Nephron progenitor cell (in vitro differentiated cells): ENCODE results near the gene ARMC3.

Experiments used
- DNase-seq: peaks from one replicate; pipeline ENCODE4 v3.0.0; 2021
- H3K27ac Mint-ChIP-seq: 2 replicates; pipeline ENCODE4 v1.8.0; 2021; ENCODE audit warnings: mild to moderate bottlenecking, moderate library complexity, mixed read lengths
- H3K27me3 Mint-ChIP-seq: 2 replicates; pipeline ENCODE4 v1.8.0; 2021; ENCODE audit warnings: mild to moderate bottlenecking, low read depth, mixed read lengths; ENCODE audit not compliant: poor library complexity
- H3K36me3 Mint-ChIP-seq: 2 replicates; pipeline ENCODE4 v1.8.0; 2021; ENCODE audit warnings: low read depth, mixed read lengths
- H3K4me1 Mint-ChIP-seq: 2 replicates; pipeline ENCODE4 v1.8.0; 2021; ENCODE audit warnings: mixed read lengths
- H3K4me3 Mint-ChIP-seq: 2 replicates; pipeline ENCODE4 v1.8.0; 2021; ENCODE audit warnings: mild to moderate bottlenecking, moderate library complexity, mixed read lengths
- H3K9me3 Mint-ChIP-seq: 2 replicates; pipeline ENCODE4 v1.8.0; 2021; ENCODE audit warnings: mild to moderate bottlenecking, moderate library complexity, mixed read lengths
- CTCF ChIP-seq: fragments of 200-600 bp; sonication (generic); IDR thresholded peaks from 2 replicates; pipeline ENCODE4 v1.5.0; 2021; ENCODE audit warnings: antibody characterized with exemption

ARMC3 gene

GRCh38 chr10:23034790-23035189, 106.9 kb downstream of the ARMC3 start:
- H3K9me3 Mint-ChIP-seq, result peaks cover 10% of the 10 kb centered on the region
- H3K4me1 Mint-ChIP-seq, result peaks cover 23% of the 10 kb centered on the region

GRCh38 chr10:23035569-23035968, 107.7 kb downstream of the ARMC3 start:
- H3K4me1 Mint-ChIP-seq, result peaks cover 23% of the 10 kb centered on the region
- H3K9me3 Mint-ChIP-seq, result peaks cover 14% of the 10 kb centered on the region
- H3K36me3 Mint-ChIP-seq, result no peaks in the 10 kb centered on the region
- peak; percentile 39 for TF ChIP-seq CTCF
- H3K27me3 Mint-ChIP-seq, result peaks cover 8% of the 10 kb centered on the region
- H3K4me3 Mint-ChIP-seq, result no peak overlapping the region
- H3K27ac Mint-ChIP-seq, result no peak overlapping the region
- peak; percentile 21 for DNase-seq

More at GRCh38 chr10:23034790-23035189, 106.9 kb downstream of the ARMC3 start:
- Mint-ChIP-seq H3K27ac (no peak overlapping the region), H3K4me3 (no peak overlapping the region), H3K27me3 (peaks cover 8% of the 10 kb centered on the region), H3K36me3 (no peaks in the 10 kb centered on the region)
- DNase-seq, result no peak
- no peak for TF ChIP-seq CTCF

- Mint-ChIP-seq H3K27me3 (peaks cover 5% of the 10 kb centered on the region), H3K4me3 (no peak overlapping the region), H3K9me3 (peaks cover 14% of the 10 kb centered on the region), H3K27ac (peak overlapping the region; percentile 28), H3K4me1 (peaks cover 23% of the 10 kb centered on the region), H3K36me3 (no peaks in the 10 kb centered on the region)
- no peak for TF ChIP-seq CTCF
- DNase-seq, result no peak
These were observed 109.3 kb downstream of the ARMC3 start for GRCh38 chr10:23037152-23037551.

- Mint-ChIP-seq H3K36me3 (no peaks in the 10 kb centered on the region), H3K27me3 (peaks cover 5% of the 10 kb centered on the region), H3K9me3 (peaks cover 16% of the 10 kb centered on the region), H3K4me3 (no peak overlapping the region), H3K27ac (no peak overlapping the region), H3K4me1 (peaks cover 23% of the 10 kb centered on the region)
- DNase-seq, result no peak
- no peak for TF ChIP-seq CTCF
These were observed 109.7 kb downstream of the ARMC3 start for GRCh38 chr10:23037561-23037960.

- no peak for DNase-seq
- Mint-ChIP-seq H3K27ac (no peak overlapping the region), H3K9me3 (peaks cover 19% of the 10 kb centered on the region), H3K36me3 (no peaks in the 10 kb centered on the region), H3K27me3 (peaks cover 5% of the 10 kb centered on the region), H3K4me1 (peaks cover 23% of the 10 kb centered on the region), H3K4me3 (no peak overlapping the region)
- no peak for TF ChIP-seq CTCF
These were observed 110.3 kb downstream of the ARMC3 start for GRCh38 chr10:23038172-23038571.

- peaks cover 19% of the 10 kb centered on the region for H3K9me3 Mint-ChIP-seq
- no peak overlapping the region for H3K4me3 Mint-ChIP-seq
- DNase-seq, result no peak
- no peak overlapping the region for H3K27ac Mint-ChIP-seq
- no peak for TF ChIP-seq CTCF
- peaks cover 5% of the 10 kb centered on the region for H3K27me3 Mint-ChIP-seq
- peaks cover 23% of the 10 kb centered on the region for H3K4me1 Mint-ChIP-seq
- H3K36me3 Mint-ChIP-seq, result no peaks in the 10 kb centered on the region
These were observed 112.1 kb downstream of the ARMC3 start for GRCh38 chr10:23040002-23040401.
